HCT116 (cell line): ENCODE measurements around the gene IGFN1.

Experiments
- ATF3 ChIP-seq: IDR thresholded peaks from 2 replicates; pipeline ENCODE4 v1.6.1; 2012
- CBX3 ChIP-seq: IDR thresholded peaks from 2 replicates; pipeline ENCODE4 v1.6.1; 2012; ENCODE audit warnings: low read depth
- CEBPB ChIP-seq: IDR thresholded peaks from 2 replicates; pipeline ENCODE4 v1.6.1; 2012; ENCODE audit warnings: low read depth
- CTCF ChIP-seq, 3 experiments: fragments of 200-600 bp in 1 of 3; sonication (generic) in 1 of 3; IDR thresholded peaks in 2 of 3; conservative IDR thresholded peaks in 1 of 3; 2 replicates each; pipeline ENCODE4 v1.5.1; 2012 to 2017; ENCODE audit warnings: low read depth in 2 of 3, low read length in 2 of 3, antibody characterized with exemption in 1 of 3, borderline replicate concordance in 1 of 3, control low read depth in 1 of 3, mild to moderate bottlenecking in 1 of 3, mixed read lengths in 1 of 3, mixed run types in 1 of 3, moderate library complexity in 1 of 3; ENCODE audit not compliant: insufficient read depth in 1 of 3
- EGR1 ChIP-seq: IDR thresholded peaks from 2 replicates; pipeline ENCODE4 v1.6.1; 2012; ENCODE audit warnings: low read depth
- ELF1 ChIP-seq: IDR thresholded peaks from 2 replicates; pipeline ENCODE4 v1.6.1; 2012; ENCODE audit warnings: low read depth, borderline replicate concordance
- FOSL1 ChIP-seq: IDR thresholded peaks from 2 replicates; pipeline ENCODE4 v1.6.1; 2012; ENCODE audit warnings: low read depth
- JUND ChIP-seq: IDR thresholded peaks from 2 replicates; pipeline ENCODE4 v1.6.1; 2012
- POLR2AphosphoS5 ChIP-seq: IDR thresholded peaks from 2 replicates; pipeline ENCODE4 v1.6.1; 2011; ENCODE audit warnings: mild to moderate bottlenecking, low read depth, low read length, moderate library complexity
- SIN3A ChIP-seq: IDR thresholded peaks from 2 replicates; pipeline ENCODE4 v1.6.1; 2012; ENCODE audit warnings: low read depth
- TCF7L2 ChIP-seq: IDR thresholded peaks from 2 replicates; pipeline ENCODE4 v1.7.0; 2011; ENCODE audit warnings: borderline replicate concordance, inconsistent platforms; ENCODE audit not compliant: insufficient read depth, insufficient read length; ENCODE audit errors: extremely low read depth
- ZBTB33 ChIP-seq: IDR thresholded peaks from 2 replicates; pipeline ENCODE4 v1.6.1; 2011; ENCODE audit warnings: mild to moderate bottlenecking, low read length, moderate library complexity; ENCODE audit not compliant: insufficient replicate concordance; ENCODE audit errors: extremely low read depth

DNA sequence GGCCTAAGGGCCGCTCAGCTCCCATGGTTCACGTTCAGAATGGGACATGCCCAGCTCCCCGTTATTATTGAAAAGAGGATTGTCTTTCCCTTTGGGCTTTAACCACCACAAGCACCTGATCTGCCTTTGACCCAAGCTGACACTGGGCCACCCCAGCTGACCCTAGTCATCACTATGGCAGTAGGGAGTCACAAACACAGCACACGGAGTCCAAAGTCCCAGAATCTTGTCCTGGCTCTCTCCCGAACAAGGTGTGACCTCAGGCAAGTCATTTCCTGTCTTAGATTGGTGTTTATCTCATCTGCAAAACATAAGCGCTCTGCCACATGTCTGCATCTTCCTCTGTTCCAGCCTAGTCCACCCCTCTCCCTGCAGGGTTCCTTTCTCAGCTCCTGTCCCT is 31.5 kb downstream of the IGFN1 start:
- no peak for TF ChIP-seq CTCF (IDR thresholded peaks at IDR 0.05 in 2 of 3, conservative IDR thresholded peaks at IDR 0.05 in 1 of 3; ENCODE audit: borderline replicate concordance in 1 of 3, insufficient read depth in 1 of 3, low read depth in 2 of 3, low read length in 2 of 3)
- no peak for TF ChIP-seq TCF7L2
- no peak for TF ChIP-seq ELF1
- TF ChIP-seq FOSL1 = no peak
- TF ChIP-seq ATF3 = no peak
- TF ChIP-seq ZBTB33 = no peak
- TF ChIP-seq CBX3 = no peak
- TF ChIP-seq JUND = no peak
- no peak for TF ChIP-seq SIN3A
- TF ChIP-seq EGR1 = no peak
- TF ChIP-seq CEBPB = no peak
- TF ChIP-seq POLR2AphosphoS5 = no peak
